Esophagus muscularis mucosa (tissue), 3 donors: ENCODE measurements around the gene RUSC1.

ENCODE experiments used
- POLR2A ChIP-seq: fragments of 450-650 bp; IDR thresholded peaks from one replicate; pipeline ENCODE4 v1.6.1; 2017; ENCODE audit warnings: antibody characterized with exemption, moderate library complexity, mild to moderate bottlenecking, low read depth
- POLR2AphosphoS5 ChIP-seq, 2 donors: sonication (generic); formaldehyde crosslinking; IDR thresholded peaks; one replicate each; pipeline ENCODE4 v1.6.1; 2017; ENCODE audit warnings: antibody characterized with exemption in 2 of 2
- TF ChIP-seq, protein P1 (sequence below), 3 experiments: fragments of 200-600 bp in 2 of 3; fragments of 450-650 bp in 1 of 3; sonication (generic) in 2 of 3; IDR thresholded peaks; one replicate each; pipeline ENCODE4 v1.5.1; 2017 to 2019; ENCODE audit warnings: antibody characterized with exemption in 3 of 3, mild to moderate bottlenecking in 2 of 3, moderate library complexity in 1 of 3

DNA sequence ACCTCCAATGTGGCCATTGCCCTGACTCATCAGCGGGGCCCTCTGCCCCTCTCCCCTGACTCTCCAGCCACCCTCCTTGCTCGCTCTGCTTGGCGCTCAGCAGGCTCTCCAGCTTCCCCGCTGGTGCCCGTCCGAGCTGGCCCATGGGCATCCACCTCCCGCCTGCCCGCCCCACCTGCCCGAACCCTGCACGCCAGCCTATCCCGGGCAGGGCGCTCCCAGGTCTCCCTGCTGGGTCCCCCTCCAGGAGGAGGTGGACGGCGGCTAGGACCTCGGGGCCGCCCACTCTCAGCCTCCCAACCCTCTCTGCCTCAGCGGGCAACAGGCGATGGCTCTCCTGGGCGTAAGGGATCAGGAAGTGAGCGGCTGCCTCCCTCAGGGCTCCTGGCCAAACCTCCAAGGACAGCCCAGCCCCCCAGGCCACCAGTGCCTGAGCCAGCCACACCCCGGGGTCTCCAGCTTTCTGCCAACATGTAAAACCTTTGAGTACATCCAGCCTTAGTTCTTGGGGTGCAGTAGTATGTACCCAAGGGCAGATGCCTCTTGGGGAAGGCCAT, 32.6 kb upstream of the RUSC1 start:
- TF ChIP-seq, protein P1, sequence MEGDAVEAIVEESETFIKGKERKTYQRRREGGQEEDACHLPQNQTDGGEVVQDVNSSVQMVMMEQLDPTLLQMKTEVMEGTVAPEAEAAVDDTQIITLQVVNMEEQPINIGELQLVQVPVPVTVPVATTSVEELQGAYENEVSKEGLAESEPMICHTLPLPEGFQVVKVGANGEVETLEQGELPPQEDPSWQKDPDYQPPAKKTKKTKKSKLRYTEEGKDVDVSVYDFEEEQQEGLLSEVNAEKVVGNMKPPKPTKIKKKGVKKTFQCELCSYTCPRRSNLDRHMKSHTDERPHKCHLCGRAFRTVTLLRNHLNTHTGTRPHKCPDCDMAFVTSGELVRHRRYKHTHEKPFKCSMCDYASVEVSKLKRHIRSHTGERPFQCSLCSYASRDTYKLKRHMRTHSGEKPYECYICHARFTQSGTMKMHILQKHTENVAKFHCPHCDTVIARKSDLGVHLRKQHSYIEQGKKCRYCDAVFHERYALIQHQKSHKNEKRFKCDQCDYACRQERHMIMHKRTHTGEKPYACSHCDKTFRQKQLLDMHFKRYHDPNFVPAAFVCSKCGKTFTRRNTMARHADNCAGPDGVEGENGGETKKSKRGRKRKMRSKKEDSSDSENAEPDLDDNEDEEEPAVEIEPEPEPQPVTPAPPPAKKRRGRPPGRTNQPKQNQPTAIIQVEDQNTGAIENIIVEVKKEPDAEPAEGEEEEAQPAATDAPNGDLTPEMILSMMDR (IDR thresholded peaks at IDR 0.05) = no peak
- TF ChIP-seq POLR2A = no peak
- no peak for TF ChIP-seq POLR2AphosphoS5 (IDR thresholded peaks at IDR 0.05)
